Neural cell (in vitro differentiated cells): ENCODE measurements around the gene INSM1. TPM values are rescaled to one million over a fixed set of nuclear protein-coding genes. Genes with fewer than 3 reads are reported as not detected.

Source experiments
- H2AFZ ChIP-seq: fragments of 200-600, 300-800 bp; sonication (generic), shearing (Covaris generic); 2 replicates; pipeline ENCODE4 v1.6.0; 2014; ENCODE audit warnings: low read depth, mild to moderate bottlenecking, antibody characterized with exemption, low read length, moderate library complexity
- H3F3A ChIP-seq: fragments of 200-600 bp; shearing (Covaris generic); 2 replicates; pipeline ENCODE4 v1.6.1; 2016; ENCODE audit warnings: mild to moderate bottlenecking, moderate library complexity, mixed read lengths, antibody characterized with exemption, low read length; ENCODE audit not compliant: insufficient read depth, poor library complexity, severe bottlenecking
- H3K27ac ChIP-seq: fragments of 200-600, 300-800 bp; sonication (generic), shearing (Covaris generic); 2 replicates; pipeline ENCODE4 v1.5.1; 2014; ENCODE audit warnings: mild to moderate bottlenecking, low read length, moderate library complexity
- H3K27me3 ChIP-seq: fragments of 300-800, 200-600 bp; sonication (generic), shearing (Covaris generic); 2 replicates; pipeline ENCODE4 v1.6.0; 2014; ENCODE audit warnings: mild to moderate bottlenecking, low read depth, low read length, moderate library complexity; ENCODE audit not compliant: insufficient read depth
- H3K36me3 ChIP-seq: fragments of 300-800, 200-600 bp; sonication (generic), shearing (Covaris generic); 2 replicates; pipeline ENCODE4 v1.5.1; 2014; ENCODE audit warnings: mild to moderate bottlenecking, antibody characterized with exemption, low read length, moderate library complexity; ENCODE audit not compliant: insufficient read depth
- H3K4me2 ChIP-seq: fragments of 300-800, 200-600 bp; sonication (generic), shearing (Covaris generic); 2 replicates; pipeline ENCODE4 v1.6.0; 2014; ENCODE audit warnings: mild to moderate bottlenecking, low read length
- H3K4me3 ChIP-seq: fragments of 300-800, 200-600 bp; sonication (generic), shearing (Covaris generic); 2 replicates; pipeline ENCODE4 v1.5.1; 2014; ENCODE audit warnings: mild to moderate bottlenecking, low read length, moderate library complexity
- H3K79me2 ChIP-seq: fragments of 200-600 bp; shearing (Covaris generic); replicated peaks from 2 replicates; pipeline ENCODE4 v1.6.0; 2014; ENCODE audit warnings: mild to moderate bottlenecking, low read length, moderate library complexity; ENCODE audit not compliant: insufficient read depth
- H3K9ac ChIP-seq: fragments of 300-800, 200-600 bp; sonication (generic), shearing (Covaris generic); 2 replicates; pipeline ENCODE4 v1.6.1; 2016; ENCODE audit warnings: mild to moderate bottlenecking, low read length, mixed read lengths
- H3K9me2 ChIP-seq: fragments of 200-600 bp; shearing (Covaris generic); 2 replicates; pipeline ENCODE4 v1.6.1; 2016; ENCODE audit warnings: mild to moderate bottlenecking, low read length, mixed read lengths; ENCODE audit not compliant: insufficient read depth
- H3K9me3 ChIP-seq: fragments of 200-600, 300-800 bp; sonication (generic), shearing (Covaris generic); 2 replicates; pipeline ENCODE4 v1.6.1; 2016; ENCODE audit warnings: mild to moderate bottlenecking, mixed run types, low read length, moderate library complexity, mixed read lengths
- H4K20me1 ChIP-seq: fragments of 200-600 bp; shearing (Covaris generic); 2 replicates; pipeline ENCODE4 v1.6.1; 2016; ENCODE audit warnings: mild to moderate bottlenecking, mixed run types; ENCODE audit not compliant: insufficient read depth
- CTCF ChIP-seq: fragments of 450-650 bp; IDR thresholded peaks from 2 replicates; pipeline ENCODE4 v1.5.1; 2014; ENCODE audit warnings: antibody characterized with exemption, mild to moderate bottlenecking, moderate library complexity; ENCODE audit not compliant: poor library complexity, severe bottlenecking
- EP300 ChIP-seq: fragments of 450-650 bp; conservative IDR thresholded peaks from 2 replicates; pipeline ENCODE4 v1.6.1; 2014; ENCODE audit warnings: antibody characterized with exemption, mild to moderate bottlenecking, moderate library complexity; ENCODE audit not compliant: poor library complexity, severe bottlenecking
- EZH2 ChIP-seq: fragments of 200-600, 300-800 bp; shearing (Covaris generic), sonication (generic); IDR thresholded peaks from 2 replicates; pipeline ENCODE4 v1.6.1; 2014; ENCODE audit warnings: antibody characterized with exemption, low read length, borderline replicate concordance, mild to moderate bottlenecking; ENCODE audit not compliant: insufficient read depth, poor library complexity, severe bottlenecking
- MXI1 ChIP-seq: fragments of 450-650 bp; conservative IDR thresholded peaks from 2 replicates; pipeline ENCODE4 v1.6.1; 2014; ENCODE audit warnings: antibody characterized with exemption, mild to moderate bottlenecking; ENCODE audit not compliant: poor library complexity, severe bottlenecking
- POLR2AphosphoS5 ChIP-seq: IDR thresholded peaks from 2 replicates; pipeline ENCODE4 v1.6.1; 2012
- RAD21 ChIP-seq: fragments of 450-650 bp; conservative IDR thresholded peaks from 2 replicates; pipeline ENCODE4 v1.6.1; 2014; ENCODE audit warnings: antibody characterized with exemption, mild to moderate bottlenecking, moderate library complexity
- REST ChIP-seq: IDR thresholded peaks from 2 replicates; pipeline ENCODE4 v1.6.1; 2012; ENCODE audit warnings: borderline replicate concordance
- SMC3 ChIP-seq: fragments of 450-650 bp; conservative IDR thresholded peaks from 2 replicates; pipeline ENCODE4 v1.6.1; 2014; ENCODE audit warnings: antibody characterized with exemption, mild to moderate bottlenecking, moderate library complexity; ENCODE audit not compliant: poor library complexity
- TAF1 ChIP-seq: IDR thresholded peaks from 2 replicates; pipeline ENCODE4 v1.6.1; 2012; ENCODE audit warnings: low read depth
- polyA plus RNA-seq: library from polyadenylated mRNA; depleted of rRNA; stranded (reverse); fragments of >200 nt; gene quantifications from 2 replicates; pipeline ENCODE4 v1.2.3, GENCODE V29; 2014

INSM1 gene
- polyA plus RNA-seq, 1 donor from 2014 or later: 8.6 TPM

GRCh38 chr20:20375862-20376261, 8.0 kb downstream of the INSM1 start:
- Histone ChIP-seq H3F3A (no peaks in the 10 kb centered on the region), H3K4me2 (no peak overlapping the region), H3K9me2 (no peaks in the 10 kb centered on the region), H3K4me3 (no peak overlapping the region), H4K20me1 (peaks cover 4% of the 10 kb centered on the region), H3K27me3 (no peaks in the 10 kb centered on the region), H2AFZ (no peak overlapping the region), H3K27ac (no peak overlapping the region), H3K9me3 (peaks cover 5% of the 10 kb centered on the region), H3K79me2 (peaks cover 19% of the 10 kb centered on the region), H3K36me3 (no peaks in the 10 kb centered on the region), H3K9ac (no peak overlapping the region)
- TF ChIP-seq RAD21 (no peak), POLR2AphosphoS5 (no peak), EZH2 (no peak), REST (no peak), MXI1 (no peak), SMC3 (no peak), CTCF (no peak), TAF1 (no peak), EP300 (no peak)

- Histone ChIP-seq H3K4me3 (no peak overlapping the region), H3K36me3 (no peaks in the 10 kb centered on the region), H3K9me3 (no peaks in the 10 kb centered on the region), H3K27ac (no peak overlapping the region), H3K4me2 (no peak overlapping the region), H3K9me2 (no peaks in the 10 kb centered on the region), H3K9ac (no peak overlapping the region), H3F3A (no peaks in the 10 kb centered on the region), H2AFZ (no peak overlapping the region), H3K79me2 (no peaks in the 10 kb centered on the region), H4K20me1 (no peaks in the 10 kb centered on the region), H3K27me3 (no peaks in the 10 kb centered on the region)
- TF ChIP-seq MXI1 (no peak), TAF1 (no peak), REST (no peak), RAD21 (no peak), SMC3 (no peak), POLR2AphosphoS5 (no peak), CTCF (no peak), EZH2 (no peak), EP300 (no peak)
Measured at GRCh38 chr20:20386192-20386591, 18.3 kb downstream of the INSM1 start.
